Central memory CD8-positive, alpha-beta T cell (primary cell): ENCODE results near the gene LRRK2.

Experiments used
- ATAC-seq: fragments of 150-1000 bp; cut with Tn5 transposase; replicated peaks from 2 replicates; pipeline ENCODE4 v1.10.0; 2022; ENCODE audit warnings: mild to moderate bottlenecking, moderate FRiP score, moderate number of reproducible peaks; ENCODE audit not compliant: poor library complexity, severe bottlenecking; ENCODE audit errors: extremely low read depth
- DNase-seq, 2 donors: peaks; one replicate each; pipeline ENCODE4 v3.0.0; 2021; ENCODE audit warnings: low spot score in 2 of 2
- H3K27ac Mint-ChIP-seq: one replicate; pipeline ENCODE4 v1.8.0; 2022; ENCODE audit warnings: low read depth, mild to moderate bottlenecking, moderate library complexity, mixed read lengths
- H3K27me3 Mint-ChIP-seq: one replicate; pipeline ENCODE4 v1.8.0; 2022; ENCODE audit warnings: mixed read lengths
- H3K36me3 Mint-ChIP-seq: one replicate; pipeline ENCODE4 v1.8.0; 2022; ENCODE audit warnings: mild to moderate bottlenecking, moderate library complexity, mixed read lengths; ENCODE audit not compliant: insufficient read depth
- H3K4me1 Mint-ChIP-seq: one replicate; pipeline ENCODE4 v1.8.0; 2022; ENCODE audit warnings: mixed read lengths
- H3K4me3 Mint-ChIP-seq: one replicate; pipeline ENCODE4 v1.8.0; 2022; ENCODE audit warnings: mild to moderate bottlenecking, moderate library complexity, mixed read lengths
- H3K9me3 Mint-ChIP-seq: one replicate; pipeline ENCODE4 v1.8.0; 2022; ENCODE audit warnings: mixed read lengths

LRRK2 gene

DNA sequence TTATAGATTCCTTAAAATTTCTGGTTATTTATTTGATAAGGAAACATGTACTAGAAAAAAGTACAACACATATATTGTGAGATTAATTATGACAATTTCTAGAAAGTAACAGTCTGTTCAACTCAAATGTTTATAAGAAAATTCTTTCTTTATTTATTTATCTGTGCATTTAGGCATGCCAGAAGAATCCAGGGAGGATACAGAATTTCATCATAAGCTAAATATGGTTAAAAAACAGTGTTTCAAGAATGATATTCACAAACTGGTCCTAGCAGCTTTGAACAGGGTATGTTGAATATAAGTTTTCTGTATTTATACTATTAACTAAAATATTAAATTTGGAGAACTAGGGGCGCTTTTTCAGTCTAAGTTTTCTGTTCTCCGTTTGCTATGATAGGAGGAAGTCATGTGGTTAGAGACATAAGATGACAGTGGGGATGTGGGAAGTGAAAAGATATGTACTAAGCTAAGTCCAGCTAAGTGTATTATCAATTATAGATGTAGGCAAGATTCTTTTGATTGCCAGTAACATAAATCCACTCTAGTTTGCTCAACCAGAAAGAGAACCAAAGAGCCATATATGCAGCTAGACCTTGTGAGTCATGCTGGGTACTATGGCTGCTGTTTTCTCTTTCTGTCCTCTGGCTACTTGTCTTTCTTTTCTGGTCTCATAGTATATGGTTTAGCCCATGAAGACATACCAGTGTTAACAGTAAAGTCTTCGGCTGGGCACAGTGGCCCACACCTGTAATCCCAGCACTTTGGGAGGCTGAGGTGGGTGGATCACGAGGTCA is 39.0 kb downstream of the LRRK2 start:
- no peak overlapping the region for H3K27ac Mint-ChIP-seq
- peaks cover 12% of the 10 kb centered on the region for H3K9me3 Mint-ChIP-seq
- no peaks in the 10 kb centered on the region for H3K27me3 Mint-ChIP-seq
- H3K4me1 Mint-ChIP-seq: no peaks in the 10 kb centered on the region
- H3K4me3 Mint-ChIP-seq: no peak overlapping the region
- no peaks in the 10 kb centered on the region for H3K36me3 Mint-ChIP-seq
- no peak for DNase-seq
- ATAC-seq: no peak

DNA sequence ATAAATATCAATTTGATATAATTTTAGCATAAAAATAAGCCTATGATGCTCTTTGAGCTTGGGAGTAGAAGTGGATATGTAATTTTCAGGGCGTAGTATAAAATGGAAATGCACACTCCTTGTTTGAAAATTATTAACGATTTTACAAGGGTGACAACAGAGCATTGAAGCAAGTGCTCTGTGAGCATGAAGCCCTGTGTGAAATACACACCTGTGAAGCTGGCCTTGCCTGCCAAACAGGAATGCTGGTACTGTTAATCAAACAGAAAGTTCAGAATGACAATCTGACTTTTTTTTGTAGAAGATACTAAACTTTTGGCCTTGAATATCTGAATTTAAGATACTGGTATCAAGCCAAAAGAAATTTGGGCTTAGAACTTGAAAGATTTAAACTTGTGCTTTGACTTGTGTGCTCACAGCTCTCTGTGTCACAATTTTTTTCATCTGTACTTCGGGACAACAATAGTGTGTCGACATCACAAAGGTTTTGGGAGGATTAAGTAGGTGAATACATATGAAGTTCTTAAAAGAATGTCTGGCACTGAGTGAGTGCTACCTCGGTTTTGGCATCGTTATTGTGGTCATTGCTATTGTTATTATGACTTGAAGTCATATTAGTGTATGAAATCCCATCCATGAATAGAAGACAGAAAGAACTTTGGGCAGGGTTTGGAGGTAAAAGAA is 47.3 kb downstream of the LRRK2 start:
- ATAC-seq (no peak), DNase-seq (no peak)
- H3K9me3 Mint-ChIP-seq: no peaks in the 10 kb centered on the region
- no peaks in the 10 kb centered on the region for H3K27me3 Mint-ChIP-seq
- H3K36me3 Mint-ChIP-seq: peaks cover 4% of the 10 kb centered on the region
- no peak overlapping the region for H3K27ac Mint-ChIP-seq
- no peak overlapping the region for H3K4me3 Mint-ChIP-seq
- no peaks in the 10 kb centered on the region for H3K4me1 Mint-ChIP-seq

DNA sequence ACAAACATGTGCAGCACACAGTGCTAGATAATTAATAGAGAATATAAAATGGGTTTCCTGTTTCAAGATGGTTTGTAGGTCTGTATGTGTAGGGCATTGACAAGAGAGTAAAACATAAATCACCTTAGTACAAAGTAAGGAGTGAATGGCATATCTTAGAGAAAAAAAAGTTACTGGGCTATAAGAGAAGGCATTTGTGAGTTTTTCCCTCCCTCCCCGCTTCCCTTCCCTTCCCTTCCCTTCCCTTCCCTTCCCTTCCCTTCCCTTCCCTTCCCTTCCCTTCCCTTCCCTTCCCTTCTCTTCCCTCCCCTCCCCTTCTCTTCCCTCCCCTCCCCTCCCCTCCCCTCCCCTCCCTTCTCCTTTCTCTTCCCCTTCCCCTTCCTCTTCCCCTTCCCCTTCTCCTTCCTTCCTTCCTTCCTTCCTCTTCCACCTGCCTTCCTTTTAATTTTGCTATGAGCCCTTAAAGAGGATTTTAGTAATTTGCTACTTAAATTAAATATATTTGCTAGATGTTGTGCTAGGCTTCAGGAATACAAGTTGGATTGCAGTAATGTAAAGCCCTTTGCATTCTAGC is 57.1 kb downstream of the LRRK2 start:
- H3K9me3 Mint-ChIP-seq: no peaks in the 10 kb centered on the region
- H3K27me3 Mint-ChIP-seq: no peaks in the 10 kb centered on the region
- ATAC-seq (no peak), DNase-seq (no peak)
- H3K4me3 Mint-ChIP-seq: no peak overlapping the region
- no peaks in the 10 kb centered on the region for H3K4me1 Mint-ChIP-seq
- no peak overlapping the region for H3K27ac Mint-ChIP-seq
- H3K36me3 Mint-ChIP-seq: no peaks in the 10 kb centered on the region

DNA sequence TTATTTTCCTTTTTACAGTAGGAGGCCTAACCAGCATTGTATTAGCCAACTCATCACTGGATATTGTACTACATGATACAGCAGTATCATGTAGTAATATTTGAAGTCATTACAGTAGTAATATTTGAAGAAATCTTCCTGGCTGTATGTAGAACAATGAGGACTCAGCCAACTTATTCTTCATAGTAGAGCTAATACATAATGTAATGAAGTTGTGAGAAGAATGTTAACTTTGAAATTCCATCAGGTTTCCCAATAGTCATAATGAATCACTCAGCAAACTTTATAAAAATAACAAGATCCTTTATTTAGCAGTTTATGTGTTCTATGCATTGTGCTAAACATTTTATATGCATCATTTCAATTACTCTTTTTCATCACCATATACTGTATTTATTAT is 61.8 kb downstream of the LRRK2 start:
- Mint-ChIP-seq H3K4me3 (no peak overlapping the region), H3K27ac (no peak overlapping the region), H3K27me3 (no peaks in the 10 kb centered on the region), H3K36me3 (no peaks in the 10 kb centered on the region), H3K9me3 (no peaks in the 10 kb centered on the region), H3K4me1 (no peaks in the 10 kb centered on the region)
- ATAC-seq: no peak
- DNase-seq: no peak

DNA sequence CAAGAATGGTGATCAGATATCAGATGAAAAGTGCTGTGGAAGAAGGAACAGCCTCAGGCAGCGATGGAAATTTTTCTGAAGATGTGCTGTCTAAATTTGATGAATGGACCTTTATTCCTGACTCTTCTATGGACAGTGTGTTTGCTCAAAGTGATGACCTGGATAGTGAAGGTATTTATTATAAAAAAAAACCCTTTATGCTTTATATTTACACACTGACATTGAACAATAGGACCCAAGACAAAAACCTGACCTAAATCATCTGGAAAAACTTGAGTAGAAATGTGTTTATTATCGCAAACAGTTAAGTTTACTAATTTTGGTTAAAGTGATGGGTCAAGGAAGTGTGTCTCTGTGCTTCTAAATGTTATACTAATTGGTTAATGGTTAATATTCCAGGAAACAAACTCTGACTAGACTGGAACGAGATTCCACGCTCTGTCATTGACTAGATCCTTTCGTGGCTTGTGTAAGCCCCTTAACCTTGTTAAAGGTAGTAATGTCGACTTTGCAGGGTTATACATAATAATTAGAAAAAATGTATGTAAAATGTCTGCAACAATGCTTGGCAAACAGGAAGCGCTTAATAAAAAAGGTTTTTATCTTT is 62.7 kb downstream of the LRRK2 start:
- no peak overlapping the region for H3K4me3 Mint-ChIP-seq
- H3K27ac Mint-ChIP-seq: no peak overlapping the region
- DNase-seq: no peak
- no peak for ATAC-seq
- H3K4me1 Mint-ChIP-seq: no peaks in the 10 kb centered on the region
- no peaks in the 10 kb centered on the region for H3K27me3 Mint-ChIP-seq
- no peaks in the 10 kb centered on the region for H3K9me3 Mint-ChIP-seq
- H3K36me3 Mint-ChIP-seq: no peaks in the 10 kb centered on the region

DNA sequence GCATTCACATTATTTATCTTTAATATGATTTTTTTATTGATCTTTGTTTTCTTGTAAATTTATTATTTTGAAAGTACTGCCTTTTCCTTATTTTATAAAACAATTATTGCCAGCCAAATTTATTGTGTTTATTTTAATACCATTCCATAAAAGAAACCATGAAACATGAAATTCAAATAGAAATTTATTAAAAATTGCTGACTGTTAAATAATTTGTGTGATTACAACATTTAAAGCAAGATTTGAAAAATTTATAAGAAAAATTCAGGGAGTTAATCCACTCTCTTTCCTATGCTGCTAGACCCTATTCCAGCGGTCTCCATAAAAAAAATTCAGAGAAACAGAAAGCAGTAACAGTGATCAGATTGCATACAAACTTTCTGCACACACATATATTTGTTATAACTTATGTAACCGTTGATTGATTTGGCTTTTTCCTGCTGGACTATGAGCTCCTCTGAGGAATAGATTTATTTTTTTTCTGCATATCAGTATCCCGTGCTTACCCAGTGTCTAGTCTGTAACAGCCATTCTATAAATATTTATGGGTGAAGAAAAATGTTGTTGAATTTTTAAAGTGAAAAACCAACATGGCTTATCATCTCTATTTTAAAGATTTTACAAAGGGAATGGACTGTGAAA is 68.1 kb downstream of the LRRK2 start:
- no peak for ATAC-seq
- Mint-ChIP-seq H3K27ac (no peak overlapping the region), H3K4me3 (no peak overlapping the region), H3K4me1 (no peaks in the 10 kb centered on the region), H3K9me3 (no peaks in the 10 kb centered on the region), H3K36me3 (no peaks in the 10 kb centered on the region), H3K27me3 (no peaks in the 10 kb centered on the region)
- DNase-seq: no peak

DNA sequence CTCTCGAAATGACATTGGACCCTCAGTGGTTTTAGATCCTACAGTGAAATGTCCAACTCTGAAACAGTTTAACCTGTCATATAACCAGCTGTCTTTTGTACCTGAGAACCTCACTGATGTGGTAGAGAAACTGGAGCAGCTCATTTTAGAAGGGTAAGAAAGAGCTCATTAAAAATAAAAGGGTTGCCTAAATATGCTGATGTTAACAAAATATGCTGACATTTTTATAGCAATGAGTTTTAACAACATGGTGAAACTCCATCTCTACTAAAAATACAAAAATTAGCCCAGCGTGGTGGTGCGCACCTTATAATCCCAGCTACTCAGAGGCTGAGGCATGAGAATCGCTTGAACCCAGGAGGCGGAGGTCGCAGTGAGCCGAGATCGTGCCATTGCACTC is 73.5 kb downstream of the LRRK2 start:
- Mint-ChIP-seq H3K9me3 (no peaks in the 10 kb centered on the region), H3K4me3 (no peak overlapping the region), H3K36me3 (no peaks in the 10 kb centered on the region), H3K27me3 (no peaks in the 10 kb centered on the region), H3K4me1 (no peaks in the 10 kb centered on the region), H3K27ac (no peak overlapping the region)
- ATAC-seq (no peak), DNase-seq (no peak)

DNA sequence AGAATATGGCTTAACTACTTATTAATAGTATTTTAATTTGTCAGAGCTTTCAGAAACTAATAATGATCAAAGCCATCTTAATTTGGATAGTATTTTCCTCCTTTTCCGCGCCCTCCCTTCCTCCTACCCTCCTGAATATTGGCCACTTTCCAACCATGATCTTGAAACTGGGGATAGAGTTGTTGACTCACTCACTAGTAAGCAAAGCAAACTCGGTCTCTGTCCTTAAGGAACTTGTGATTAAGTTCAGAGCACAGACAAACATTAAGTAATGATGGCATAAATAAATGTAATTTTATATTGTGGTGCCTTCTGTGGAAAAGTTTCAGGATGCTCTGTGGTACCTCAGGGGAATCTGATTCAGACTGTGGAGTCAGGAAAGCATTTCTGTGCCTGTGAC is 75.7 kb downstream of the LRRK2 start:
- Mint-ChIP-seq H3K27ac (no peak overlapping the region), H3K4me3 (no peak overlapping the region), H3K27me3 (no peaks in the 10 kb centered on the region), H3K36me3 (peaks cover 3% of the 10 kb centered on the region), H3K9me3 (no peaks in the 10 kb centered on the region), H3K4me1 (no peaks in the 10 kb centered on the region)
- DNase-seq: no peak
- ATAC-seq: no peak

DNA sequence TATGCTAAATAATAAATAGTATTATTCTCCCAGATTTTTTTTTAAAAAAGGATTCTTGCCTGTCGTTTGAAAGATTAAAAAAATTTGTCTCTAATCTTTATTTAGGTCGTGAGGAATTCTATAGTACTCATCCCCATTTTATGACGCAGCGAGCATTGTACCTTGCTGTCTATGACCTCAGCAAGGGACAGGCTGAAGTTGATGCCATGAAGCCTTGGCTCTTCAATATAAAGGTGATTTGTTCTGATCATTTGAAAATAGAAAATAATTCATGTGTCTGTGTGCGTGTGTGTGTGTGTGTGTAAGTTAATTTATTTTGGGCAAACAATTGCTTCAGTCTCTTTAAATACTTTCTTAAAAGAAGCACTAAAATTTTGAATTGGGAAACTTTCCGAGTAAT is 84.2 kb downstream of the LRRK2 start:
- no peak for DNase-seq
- ATAC-seq: no peak
- H3K4me1 Mint-ChIP-seq: no peaks in the 10 kb centered on the region
- H3K27ac Mint-ChIP-seq: no peak overlapping the region
- no peaks in the 10 kb centered on the region for H3K27me3 Mint-ChIP-seq
- no peak overlapping the region for H3K4me3 Mint-ChIP-seq
- peaks cover 3% of the 10 kb centered on the region for H3K36me3 Mint-ChIP-seq
- H3K9me3 Mint-ChIP-seq: no peaks in the 10 kb centered on the region

DNA sequence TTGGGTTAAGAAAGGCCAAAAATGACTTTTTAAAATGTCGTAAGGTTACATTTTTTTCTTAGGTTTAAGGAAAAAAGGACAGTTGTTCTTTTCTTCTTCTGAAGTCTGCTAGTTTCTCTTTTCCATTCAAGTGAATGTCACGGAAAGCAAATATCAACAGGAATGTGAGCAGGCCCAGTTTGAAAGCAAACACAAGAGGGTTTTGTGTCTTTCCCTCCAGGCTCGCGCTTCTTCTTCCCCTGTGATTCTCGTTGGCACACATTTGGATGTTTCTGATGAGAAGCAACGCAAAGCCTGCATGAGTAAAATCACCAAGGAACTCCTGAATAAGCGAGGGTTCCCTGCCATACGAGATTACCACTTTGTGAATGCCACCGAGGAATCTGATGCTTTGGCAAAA is 85.4 kb downstream of the LRRK2 start:
- H3K27ac Mint-ChIP-seq: no peak overlapping the region
- H3K27me3 Mint-ChIP-seq: no peaks in the 10 kb centered on the region
- no peaks in the 10 kb centered on the region for H3K4me1 Mint-ChIP-seq
- ATAC-seq (no peak), DNase-seq (no peak)
- H3K36me3 Mint-ChIP-seq: peaks cover 1% of the 10 kb centered on the region
- H3K9me3 Mint-ChIP-seq: no peaks in the 10 kb centered on the region
- no peak overlapping the region for H3K4me3 Mint-ChIP-seq

DNA sequence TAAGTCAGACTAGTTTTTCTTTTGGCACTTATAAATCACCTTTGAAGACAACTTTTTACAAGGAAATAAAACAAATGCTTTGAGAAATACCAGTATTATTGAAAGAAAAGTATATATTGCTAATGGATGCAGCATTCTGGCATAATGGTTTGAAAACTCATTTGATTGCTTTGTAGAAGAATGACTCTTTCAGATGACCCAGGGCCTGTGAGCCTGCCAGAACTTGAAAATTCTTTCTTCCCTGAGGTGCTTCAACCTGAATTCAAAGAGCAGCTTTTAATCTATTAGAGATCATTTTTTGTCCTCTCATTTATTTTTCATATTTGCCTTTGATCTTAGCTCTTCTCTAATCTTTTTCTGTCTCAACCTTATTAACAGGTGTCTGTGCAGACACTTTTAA is 87.4 kb downstream of the LRRK2 start:
- Mint-ChIP-seq H3K27ac (no peak overlapping the region), H3K9me3 (no peaks in the 10 kb centered on the region), H3K4me3 (no peak overlapping the region), H3K4me1 (no peaks in the 10 kb centered on the region), H3K36me3 (peaks cover 2% of the 10 kb centered on the region), H3K27me3 (no peaks in the 10 kb centered on the region)
- ATAC-seq: no peak
- DNase-seq: no peak

DNA sequence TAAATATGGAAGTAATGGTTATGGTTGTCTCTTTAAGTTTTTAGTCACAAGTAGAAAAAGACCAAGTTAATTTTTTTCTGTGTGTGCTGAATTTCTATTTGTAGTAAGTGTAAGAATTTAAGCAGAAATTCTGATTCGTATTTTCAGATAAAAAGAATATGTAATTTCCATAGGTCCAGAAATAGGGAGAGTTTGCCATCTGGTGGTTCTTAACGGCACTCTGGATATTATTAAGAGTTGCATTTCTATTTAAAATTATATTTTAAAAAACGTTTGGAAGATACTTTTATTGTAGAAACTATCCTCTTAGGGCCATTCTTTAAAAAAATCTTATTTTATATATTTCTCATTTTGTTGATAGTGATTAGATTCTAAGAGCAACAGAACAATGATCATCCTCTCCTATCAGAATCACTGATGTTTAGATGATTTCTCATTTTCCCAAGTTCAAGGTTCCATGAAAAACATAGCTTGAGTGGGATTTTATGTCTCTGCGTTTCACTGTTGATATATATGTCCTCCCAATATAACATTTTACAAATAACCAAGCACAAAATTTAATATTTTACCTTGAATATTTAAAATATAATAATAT is 88.3 kb downstream of the LRRK2 start:
- no peak for ATAC-seq
- Mint-ChIP-seq H3K27me3 (no peaks in the 10 kb centered on the region), H3K9me3 (no peaks in the 10 kb centered on the region), H3K36me3 (peaks cover 2% of the 10 kb centered on the region), H3K4me1 (no peaks in the 10 kb centered on the region), H3K27ac (no peak overlapping the region), H3K4me3 (no peak overlapping the region)
- DNase-seq: no peak
